Fibroblast of lung (primary cell): Measurements from ENCODE around the gene HNRNPL.

Source experiments
- EZH2 ChIP-seq: IDR thresholded peaks from 2 replicates; pipeline ENCODE4 v1.5.1; 2012; ENCODE audit warnings: low read length, control low read depth, mild to moderate bottlenecking; ENCODE audit errors: missing control alignments
- TF ChIP-seq, protein P1 (sequence below), 2 donors: IDR thresholded peaks in 1 of 2; conservative IDR thresholded peaks in 1 of 2; 1 replicate in 1 of 2; 2 replicates in 1 of 2; pipeline ENCODE4 v1.5.1; 2011 to 2012; ENCODE audit warnings: low read length in 2 of 2, control low read depth in 1 of 2, inconsistent platforms in 1 of 2, low read depth in 1 of 2, mild to moderate bottlenecking in 1 of 2

DNA sequence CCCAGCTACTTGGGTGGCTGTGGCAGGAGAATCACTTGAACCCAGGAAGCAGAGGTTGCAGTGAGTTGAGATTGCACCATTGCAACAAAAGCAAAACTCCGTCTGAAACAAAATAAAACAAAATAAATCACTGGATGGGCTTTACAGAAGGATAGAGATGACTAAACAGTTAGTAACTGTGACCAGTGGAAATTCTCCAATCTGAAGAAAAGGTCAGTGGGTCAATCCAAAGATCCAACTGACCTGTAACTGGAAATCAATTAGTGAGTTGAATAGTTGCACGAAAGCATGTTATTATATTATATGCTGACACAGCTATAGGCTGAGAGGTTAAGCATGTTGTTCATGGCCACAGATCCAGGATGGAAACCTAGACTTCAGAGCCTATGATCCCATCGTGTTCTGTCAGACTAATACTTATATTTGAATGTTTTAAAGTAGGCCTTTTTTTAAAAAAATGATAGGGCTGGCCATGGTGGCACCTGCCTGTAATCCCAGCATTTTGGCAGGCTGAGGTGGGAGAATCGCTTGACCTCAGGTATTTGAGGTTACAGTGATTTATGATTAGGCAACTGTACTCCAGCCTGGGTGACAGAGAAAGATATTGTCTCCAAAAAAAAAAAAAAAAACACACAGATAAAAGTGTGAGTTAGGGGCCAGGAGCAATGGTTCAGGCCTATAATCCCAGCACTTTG, 19.6 kb downstream of the HNRNPL start:
- TF ChIP-seq, protein P1, sequence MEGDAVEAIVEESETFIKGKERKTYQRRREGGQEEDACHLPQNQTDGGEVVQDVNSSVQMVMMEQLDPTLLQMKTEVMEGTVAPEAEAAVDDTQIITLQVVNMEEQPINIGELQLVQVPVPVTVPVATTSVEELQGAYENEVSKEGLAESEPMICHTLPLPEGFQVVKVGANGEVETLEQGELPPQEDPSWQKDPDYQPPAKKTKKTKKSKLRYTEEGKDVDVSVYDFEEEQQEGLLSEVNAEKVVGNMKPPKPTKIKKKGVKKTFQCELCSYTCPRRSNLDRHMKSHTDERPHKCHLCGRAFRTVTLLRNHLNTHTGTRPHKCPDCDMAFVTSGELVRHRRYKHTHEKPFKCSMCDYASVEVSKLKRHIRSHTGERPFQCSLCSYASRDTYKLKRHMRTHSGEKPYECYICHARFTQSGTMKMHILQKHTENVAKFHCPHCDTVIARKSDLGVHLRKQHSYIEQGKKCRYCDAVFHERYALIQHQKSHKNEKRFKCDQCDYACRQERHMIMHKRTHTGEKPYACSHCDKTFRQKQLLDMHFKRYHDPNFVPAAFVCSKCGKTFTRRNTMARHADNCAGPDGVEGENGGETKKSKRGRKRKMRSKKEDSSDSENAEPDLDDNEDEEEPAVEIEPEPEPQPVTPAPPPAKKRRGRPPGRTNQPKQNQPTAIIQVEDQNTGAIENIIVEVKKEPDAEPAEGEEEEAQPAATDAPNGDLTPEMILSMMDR (conservative IDR thresholded peaks at IDR 0.05 in 1 of 2, IDR thresholded peaks at IDR 0.05 in 1 of 2; ENCODE audit: low read depth in 1 of 2, low read length in 2 of 2) = no peak
- no peak for TF ChIP-seq EZH2
